ENCODE measurements around the gene KCNK2.
"Not testable (repeated sequence)": the region's sequence is repeated elsewhere in the genome, so short reads cannot be mapped to it uniquely, and the experiment has no call there.

Gene KCNK2

DNA sequence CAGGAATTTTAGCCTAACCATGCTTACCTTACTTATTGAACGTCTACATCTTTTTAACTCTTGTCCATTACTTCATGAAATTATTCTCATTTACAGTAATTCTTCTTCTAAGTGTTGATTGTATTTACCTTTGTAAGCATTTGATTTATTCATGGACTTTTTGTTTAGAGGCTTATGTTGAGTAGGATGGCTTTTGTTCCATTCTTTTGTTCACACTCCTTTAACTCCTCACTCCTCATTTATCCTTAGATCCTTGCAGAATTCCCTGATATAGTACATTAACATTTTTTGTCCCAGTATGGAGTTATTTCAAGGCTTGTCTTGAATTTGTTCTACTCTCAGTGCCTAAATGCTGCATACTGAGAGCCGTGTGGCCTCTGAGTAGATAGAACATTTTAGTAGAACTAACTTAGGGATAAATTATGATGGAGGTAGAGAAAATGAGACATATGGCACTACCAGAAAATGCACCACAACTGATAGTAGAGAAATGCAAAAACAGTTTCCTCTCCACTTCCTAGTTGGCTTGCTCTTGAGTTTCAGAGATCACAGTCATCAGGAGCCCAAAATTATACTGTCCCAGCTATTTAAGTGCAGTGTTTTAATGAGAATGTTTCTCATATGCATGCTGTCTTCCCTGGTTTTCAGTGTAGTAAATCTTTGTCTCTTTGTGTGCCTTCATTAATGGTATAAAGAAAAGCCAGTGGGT is 69.5 kb downstream of the KCNK2 start:
- DNase-seq (ENCODE audit: low read depth) = no peak

DNA sequence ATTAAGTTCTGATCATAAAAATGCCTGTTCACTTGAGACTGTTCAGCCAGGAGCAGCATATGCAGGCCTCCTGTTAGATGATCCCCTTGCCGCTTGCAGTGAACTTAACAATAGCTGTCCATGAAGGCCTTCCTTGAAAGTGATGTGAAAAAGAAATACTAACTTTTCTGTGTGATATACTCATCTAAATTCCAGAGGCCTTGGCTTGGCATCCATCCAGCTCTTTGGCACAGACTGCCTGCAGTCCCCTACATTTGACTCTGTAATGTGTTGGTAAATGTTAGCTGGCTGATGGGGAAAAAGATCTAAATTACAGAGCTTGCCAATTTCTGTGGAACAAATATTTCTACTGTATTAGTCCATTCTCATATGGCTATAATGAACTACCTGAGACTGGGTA is 73.7 kb downstream of the KCNK2 start:
- no peak for DNase-seq (ENCODE audit: low read depth)

DNA sequence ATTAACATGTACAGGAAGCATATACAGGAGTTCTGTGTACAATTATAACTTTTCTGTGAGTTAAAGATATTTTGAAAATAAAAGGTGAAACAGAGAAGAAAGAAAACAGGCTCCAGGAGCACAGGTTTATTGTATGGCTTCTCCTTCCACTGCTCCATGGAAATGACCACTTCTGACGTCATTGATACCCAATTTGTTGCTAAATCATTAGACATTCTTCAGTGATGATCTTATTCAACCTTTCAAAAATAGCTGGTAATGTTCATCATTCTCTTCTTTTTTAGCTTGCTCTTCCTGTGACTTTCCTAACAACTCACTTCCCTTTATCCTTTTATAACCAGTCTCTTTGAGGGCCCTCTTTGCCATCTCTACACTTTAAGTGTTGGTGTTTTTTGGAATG is 77.8 kb downstream of the KCNK2 start:
- no peak for DNase-seq (ENCODE audit: low read depth)

DNA sequence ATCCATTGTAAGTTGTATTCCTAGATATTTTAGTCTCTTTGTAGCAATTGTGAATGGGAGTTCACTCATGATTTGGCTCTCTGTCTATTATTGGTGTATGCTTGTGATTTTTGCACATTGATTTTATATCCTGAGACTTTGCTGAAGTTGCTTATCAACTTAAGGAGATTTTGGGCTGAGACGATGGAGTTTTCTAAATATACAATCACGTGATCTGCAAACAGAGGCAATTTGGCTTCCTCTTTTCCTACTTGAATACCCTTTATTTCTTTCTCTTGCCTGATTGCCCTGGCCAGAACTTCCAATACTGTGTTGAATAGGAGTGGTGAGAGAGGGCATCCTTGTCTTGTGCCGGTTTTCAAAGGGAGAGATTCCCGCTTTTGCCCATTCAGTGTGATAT is 80.6 kb downstream of the KCNK2 start:
- DNase-seq (ENCODE audit: low read depth) = not testable (repeated sequence)

DNA sequence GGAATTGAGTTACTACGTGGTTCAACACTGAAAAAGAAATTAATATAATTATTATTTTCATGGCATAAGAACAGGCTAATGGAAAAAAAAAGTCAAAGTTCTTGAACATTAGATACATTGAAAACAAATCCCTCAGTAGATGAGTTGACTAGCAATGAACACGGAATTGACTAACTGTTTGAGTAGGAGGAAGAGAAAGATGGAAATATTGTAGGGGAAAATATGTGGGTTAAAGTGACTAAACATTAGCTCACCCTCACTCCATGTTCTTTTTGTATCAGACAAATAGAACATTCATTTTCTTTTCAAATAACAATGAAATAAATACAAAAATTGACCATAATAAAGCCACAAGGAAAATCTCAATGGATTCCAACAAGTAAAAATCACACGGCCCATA is 84.3 kb downstream of the KCNK2 start:
- no peak for DNase-seq (ENCODE audit: low read depth)

DNA sequence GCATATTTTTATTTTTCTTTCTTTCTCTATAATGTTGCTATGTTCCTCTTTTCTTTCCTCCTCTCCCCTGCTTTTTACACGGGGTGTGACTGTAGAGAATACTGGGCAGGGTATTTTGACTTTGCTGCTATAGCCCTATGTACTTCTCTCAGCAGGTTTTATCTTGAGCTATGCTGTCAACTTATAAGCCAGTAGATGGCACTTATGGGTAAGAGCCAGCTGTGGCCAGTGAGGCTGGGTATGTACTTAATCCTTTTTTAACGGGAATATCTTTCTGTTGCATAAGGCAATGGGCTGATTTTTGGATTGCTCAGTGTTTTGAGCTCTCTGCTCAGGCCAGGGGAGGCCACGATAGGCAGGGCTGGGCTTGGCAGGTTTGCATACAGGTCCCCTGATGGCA is 99.0 kb downstream of the KCNK2 start:
- no peak for DNase-seq (ENCODE audit: low read depth)

DNA sequence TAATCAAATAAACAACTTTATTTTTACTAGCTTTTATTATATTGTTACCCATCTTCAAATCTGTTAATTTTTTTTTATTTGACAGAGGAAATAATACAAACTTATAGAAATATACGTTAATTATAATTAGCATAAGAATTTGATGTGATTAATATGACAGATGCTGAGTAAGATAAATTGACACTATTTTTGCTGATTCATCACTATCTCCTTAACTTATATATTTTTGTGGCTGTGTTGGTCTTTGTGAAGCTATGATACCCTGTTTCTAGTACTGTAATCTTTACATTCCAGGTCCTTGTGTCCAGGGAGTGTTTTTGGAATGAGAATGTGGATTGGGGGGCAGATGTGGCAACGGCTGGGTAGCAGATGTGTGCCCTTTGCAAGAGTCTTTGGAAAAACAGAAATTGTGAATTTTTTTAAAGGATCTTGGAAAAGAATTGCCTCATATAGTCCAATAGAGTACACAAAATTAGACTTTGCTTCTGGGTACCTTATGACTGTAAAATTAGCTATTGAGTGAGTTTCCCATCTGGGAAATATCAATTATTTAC is 102.6 kb downstream of the KCNK2 start:
- DNase-seq (ENCODE audit: low read depth) = no peak

DNA sequence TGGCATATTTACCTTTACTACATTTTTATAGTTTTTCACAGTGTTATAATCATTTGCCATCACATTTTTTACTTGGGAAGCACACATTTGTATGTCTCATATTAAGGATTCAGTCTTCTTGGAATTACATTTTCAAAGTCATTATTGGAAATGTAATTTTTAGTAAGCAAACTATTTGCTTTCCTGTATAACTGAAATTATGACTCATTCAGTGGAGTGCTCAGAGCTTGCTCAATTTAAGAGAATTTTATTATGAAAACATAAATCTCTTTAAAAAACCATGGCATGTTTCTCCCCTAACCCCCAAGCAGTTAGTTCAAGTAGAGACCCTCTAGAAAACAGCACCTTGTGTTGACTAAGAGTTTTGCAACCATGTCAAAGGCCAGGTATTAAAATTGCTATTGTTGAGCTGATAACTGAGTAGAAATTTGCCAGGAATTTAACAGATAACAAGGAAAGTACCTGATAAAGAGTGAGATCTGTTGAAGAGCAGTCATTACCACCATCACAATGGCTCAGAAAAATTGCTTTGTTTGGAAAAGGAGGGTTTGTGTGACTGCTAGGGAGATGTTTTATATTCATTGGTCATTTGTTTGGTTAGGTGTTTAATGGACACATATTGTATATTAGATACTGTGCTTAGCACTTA is 105.9 kb downstream of the KCNK2 start:
- DNase-seq (ENCODE audit: low read depth) = no peak

DNA sequence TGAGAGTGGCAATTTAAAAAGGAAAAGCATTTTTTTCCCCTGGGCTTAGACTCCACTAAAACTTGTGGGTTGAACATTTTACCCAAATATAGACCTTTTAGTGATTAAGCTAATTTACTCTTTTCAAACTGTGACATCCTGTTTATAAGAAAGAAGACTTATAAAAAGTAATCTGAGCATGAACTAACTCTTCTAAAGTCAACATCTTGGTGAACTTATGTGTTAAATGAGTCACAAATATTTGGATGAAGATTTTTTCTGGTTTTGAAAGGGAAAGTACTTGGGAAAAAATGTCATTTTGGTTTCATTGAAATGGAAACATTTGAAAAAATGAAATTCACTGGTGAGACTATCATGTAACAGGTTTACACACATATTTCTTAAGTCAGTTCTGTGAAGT is 109.8 kb downstream of the KCNK2 start:
- no peak for DNase-seq (ENCODE audit: low read depth)

DNA sequence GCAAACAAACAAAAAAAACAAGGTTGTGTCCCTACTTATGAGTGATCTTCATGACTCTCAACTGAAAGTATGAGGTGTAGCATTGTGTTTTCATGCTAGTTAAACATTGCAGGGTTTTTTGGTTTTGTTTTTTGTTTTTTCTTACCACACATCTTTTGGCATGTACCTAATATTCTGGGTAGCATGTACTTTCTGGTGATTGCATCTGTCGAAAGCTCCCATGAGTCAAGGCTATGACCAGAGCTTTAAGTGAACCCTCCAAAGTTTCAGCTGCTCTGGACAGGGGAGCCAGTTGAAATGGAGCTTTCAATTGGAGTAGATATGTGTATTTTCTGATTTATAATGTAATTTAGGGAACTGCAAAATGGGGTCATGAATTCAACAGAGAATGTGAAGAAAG is 115.5 kb downstream of the KCNK2 start:
- DNase-seq (ENCODE audit: low read depth) = no peak

DNA sequence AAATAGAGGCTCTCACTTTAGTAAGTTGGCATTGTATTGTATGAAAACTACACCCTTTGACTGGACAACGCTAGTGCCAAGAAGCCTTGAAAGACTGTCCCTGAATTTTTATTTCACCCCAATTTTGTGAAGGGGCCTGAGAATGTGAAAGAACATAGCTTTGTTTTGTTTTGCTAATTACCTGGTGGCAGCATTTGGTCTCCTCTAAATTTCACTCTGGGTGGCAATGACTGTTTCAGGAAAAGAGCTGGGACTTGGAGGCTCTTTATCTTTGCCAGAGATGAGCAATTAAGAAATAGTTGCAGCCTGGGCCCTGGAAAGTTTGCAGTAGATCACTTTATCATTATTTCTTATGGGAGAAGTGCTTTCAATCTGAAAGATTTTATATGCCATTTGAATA is 117.6 kb downstream of the KCNK2 start:
- DNase-seq (ENCODE audit: low read depth) = no peak

DNA sequence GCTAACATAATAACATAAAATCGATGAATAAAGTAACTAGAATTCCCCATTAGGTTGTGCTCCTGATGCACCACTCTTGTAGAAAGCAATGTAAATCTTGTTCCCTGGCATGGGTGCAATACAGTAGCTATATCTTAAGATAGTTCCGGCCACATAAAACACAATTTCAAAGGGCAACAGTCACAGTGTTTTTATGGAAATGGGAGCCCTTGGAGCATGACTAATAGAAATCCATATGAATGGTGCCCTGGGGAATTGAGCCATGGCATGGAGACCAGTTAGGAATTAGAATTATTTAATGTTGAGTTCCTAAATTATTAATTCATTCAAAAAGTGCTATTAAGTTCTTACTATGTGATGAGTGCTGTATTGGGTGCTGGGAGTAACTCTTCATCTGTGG is 118.7 kb downstream of the KCNK2 start:
- DNase-seq (ENCODE audit: low read depth) = no peak

DNA sequence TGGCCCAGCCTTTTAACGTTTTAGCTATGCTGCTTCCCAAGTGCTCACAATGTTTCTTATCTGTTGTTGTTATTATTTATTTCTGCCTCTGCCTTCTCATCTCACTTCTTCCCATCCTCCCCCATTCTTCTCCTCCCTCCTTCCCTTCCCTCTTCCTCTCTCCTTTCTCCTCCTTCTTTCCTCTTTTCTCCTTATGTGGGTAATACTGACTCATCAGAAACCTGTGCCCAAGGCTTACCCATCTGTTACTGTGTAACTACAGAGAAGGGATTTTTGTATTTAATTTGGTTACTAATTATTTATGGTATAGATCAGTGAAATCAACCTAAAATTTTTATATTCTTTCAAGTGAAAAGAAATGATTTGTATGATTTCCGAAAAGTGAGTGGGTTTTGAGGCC is 120.3 kb downstream of the KCNK2 start:
- DNase-seq (ENCODE audit: low read depth) = no peak

DNA sequence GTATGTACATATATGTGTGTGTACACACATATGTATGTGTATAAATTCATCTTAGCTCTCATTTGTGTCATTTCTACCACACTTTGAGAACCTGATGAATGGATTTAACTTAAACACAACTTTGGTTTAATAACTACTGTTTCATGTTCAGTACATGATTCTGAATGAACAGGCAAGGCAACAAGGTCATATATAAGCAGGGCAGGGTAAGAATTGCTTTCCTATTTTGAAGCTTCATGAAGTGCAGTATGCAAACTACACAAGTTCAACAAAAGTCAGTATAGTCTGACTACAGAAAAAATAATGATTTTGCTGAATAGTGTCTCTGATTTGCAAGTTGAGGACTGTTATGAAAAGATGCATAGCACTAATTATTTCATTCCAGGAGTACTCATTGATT is 127.6 kb downstream of the KCNK2 start:
- no peak for DNase-seq (ENCODE audit: low read depth)

DNA sequence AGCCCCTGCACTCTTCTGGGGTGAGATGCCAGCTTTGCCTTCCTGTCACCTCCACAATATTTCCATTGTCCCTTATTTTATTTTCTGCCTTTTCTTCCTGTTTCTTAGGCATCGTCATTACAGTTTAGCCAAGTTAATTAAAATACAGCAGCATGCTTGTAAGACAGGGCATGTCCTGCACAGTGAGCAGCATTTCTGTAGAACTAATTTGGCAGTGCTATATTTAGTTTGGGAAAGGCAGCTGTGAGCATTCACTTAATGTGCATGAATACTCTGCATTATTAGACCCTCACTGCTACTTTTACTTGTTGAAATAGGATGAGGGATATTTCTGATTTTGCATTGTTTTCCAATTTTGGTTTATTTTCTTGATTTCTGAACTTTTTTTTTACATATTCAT is 133.3 kb downstream of the KCNK2 start:
- no peak for DNase-seq (ENCODE audit: low read depth)

DNA sequence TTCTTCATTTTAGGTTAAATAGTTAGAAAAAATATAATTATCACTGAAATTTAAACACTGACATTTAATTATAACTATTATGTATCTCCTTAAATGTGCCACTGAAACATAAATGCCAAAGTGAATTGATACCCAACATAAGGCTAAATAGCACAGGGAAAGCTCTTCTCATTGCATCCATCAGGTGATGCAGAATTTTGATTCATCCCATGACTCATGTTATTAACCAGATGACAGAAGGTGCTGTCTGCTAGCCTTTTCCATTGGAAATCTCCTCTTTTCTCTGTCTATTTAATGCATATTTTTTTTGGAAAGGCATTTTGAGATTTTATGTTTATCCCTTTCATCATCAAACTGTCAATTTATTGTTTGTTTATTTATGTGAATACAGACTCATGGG is 136.8 kb downstream of the KCNK2 start:
- DNase-seq (ENCODE audit: low read depth) = no peak

DNA sequence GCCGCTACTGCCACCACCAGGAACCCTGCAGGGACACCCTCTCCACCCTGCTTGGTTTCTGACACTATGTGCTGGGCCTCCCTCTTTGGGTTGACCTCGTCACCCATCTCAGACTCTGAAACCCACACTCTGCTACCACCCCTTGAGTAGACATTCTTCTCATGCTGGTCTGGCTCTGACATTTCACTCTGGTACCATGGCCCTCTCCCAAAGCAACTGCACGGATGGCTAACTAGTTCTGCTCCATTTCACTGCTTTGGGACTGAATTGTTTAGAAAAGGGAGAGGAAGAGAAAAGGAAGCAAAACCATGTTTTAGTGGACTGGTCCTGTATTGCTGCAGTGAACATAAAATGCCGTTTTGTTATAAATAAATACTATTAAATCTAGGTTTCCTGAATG is 137.8 kb downstream of the KCNK2 start:
- no peak for DNase-seq (ENCODE audit: low read depth)

DNA sequence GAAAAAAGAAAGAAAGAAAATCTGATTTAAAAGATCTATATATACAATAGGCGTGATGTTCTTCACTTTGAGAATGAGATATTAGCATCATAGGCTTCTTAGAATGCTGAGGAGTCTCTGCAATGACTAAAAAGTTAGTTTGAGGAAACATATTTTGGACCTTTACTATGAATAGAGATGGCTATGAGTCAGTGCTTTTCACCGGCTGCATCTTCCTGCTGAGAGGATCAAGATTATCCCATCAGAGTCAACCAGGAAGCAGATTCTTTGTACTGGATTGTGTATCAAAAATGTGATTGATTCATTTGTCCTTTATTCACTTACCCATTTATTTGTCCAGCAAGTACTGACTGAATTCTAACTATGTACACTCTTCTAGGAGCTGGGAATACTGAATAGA is 144.2 kb downstream of the KCNK2 start:
- no peak for DNase-seq (ENCODE audit: low read depth)

DNA sequence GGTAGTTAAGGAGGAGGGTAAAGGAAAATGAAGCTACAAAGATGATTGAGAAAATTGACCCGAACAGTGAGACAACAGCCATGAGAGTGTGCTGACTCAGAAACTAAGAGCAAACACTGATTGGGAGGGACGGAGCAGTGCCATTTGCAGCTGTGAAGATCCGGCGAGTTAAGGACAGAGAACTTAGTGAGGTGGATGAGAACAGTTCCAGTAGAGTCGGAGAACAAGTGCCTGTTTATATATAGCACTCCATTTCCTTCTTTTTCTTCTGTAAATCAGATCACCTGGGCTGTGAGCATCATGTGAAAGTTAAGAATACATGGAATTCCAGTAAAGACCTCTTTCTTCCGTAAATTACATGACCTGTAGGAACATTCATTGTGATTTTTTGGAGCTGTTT is 145.7 kb downstream of the KCNK2 start:
- DNase-seq (ENCODE audit: low read depth) = no peak

DNA sequence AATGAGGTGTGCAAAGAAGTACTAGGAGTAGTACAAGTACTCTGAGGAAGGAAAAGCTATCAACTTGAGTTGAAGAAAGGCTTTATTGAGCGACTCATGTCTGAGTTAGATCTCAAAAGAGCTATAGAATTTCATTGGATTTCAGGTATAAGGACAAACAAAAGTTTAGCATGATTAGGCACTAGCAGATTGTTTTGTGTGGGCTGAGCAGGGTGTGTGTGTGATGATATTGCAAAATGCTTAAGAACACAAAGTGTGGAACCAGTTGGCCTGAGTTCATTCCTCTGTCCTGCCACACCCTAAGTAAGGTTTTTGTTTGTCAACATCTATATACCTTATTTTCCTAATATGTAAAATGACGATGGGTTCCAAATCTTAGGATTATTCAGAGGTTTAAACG is 158.9 kb downstream of the KCNK2 start:
- no peak for DNase-seq (ENCODE audit: low read depth)

DNA sequence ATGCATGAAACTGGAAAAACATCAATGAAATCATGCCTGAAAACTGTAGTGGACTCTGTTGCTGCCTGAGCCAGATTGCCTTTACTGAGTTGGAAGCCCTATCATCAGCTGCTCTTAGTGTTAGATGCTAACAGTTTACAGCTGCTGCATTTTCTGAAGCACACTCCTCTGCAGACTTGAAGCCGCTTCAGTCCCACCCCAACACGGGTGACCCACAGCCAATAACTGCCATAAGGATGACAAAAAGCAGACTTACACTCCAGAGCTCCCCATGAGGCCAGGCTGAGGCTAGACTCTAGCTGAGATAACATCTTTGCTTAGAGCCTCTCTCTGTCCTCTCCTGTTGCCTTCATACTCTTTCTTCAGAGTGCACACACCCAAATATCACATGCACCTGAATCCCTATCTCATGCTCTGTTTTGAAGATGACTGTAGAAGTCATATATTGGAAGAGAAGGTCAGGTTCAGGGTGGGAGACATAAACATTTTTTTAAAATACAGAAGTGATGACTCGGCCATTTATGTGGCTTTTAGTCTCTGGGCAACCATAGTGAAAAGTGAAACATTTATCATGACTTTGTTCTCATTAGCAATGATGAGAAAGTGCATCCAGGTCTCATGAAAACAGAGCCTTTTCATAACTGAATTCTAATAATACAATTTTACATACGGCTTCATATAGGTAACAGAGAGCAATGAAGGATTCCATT is 161.0 kb downstream of the KCNK2 start:
- DNase-seq (ENCODE audit: low read depth) = no peak

DNA sequence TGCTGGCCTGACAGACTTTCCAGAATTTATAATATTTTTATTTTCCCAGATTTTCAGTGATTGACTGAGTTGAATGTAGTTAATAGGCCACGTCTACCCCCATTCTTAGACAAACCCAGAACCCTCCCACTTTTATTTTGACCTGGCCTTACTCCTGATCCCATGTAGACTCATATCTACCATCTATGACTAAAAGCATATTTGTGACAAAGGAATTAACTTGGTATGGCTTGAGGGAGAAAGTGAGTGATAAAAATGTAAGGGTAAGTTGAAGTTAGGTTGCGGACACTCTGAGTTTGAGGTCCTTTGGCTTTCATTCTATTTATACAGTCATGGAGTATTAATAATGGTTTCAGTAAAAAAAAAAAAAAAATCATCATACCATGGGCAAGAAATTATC is 168.4 kb downstream of the KCNK2 start:
- no peak for DNase-seq (ENCODE audit: low read depth)

DNA sequence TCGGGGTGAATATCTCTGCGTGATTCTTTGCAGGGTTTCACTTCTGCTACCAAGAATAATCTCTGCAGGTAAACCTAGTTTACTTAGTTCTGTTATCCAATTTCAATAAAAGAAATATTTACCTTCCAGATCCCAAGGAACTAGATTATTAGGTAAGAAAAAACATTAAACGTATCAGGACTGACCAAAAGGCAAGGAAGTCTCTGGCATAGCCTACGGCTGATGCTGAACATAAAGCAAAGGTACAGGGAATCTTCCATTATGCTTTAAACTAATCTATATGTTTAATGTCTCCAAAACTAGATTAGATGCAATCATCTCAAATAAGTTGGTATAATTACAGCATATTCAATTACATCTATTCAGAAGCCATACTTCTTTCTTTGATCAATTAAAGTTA is 168.9 kb downstream of the KCNK2 start:
- no peak for DNase-seq (ENCODE audit: low read depth)

Measured in stimulated activated CD8-positive, alpha-beta memory T cell treated with anti-CD3 and anti-CD28 coated beads, Interleukin-4, amount 100 ng/mL, for 24 hours (primary cell).